Head of caudate nucleus (tissue), 42 donors: ENCODE results near the gene MICALL2.

Source experiments
- DNase-seq, 42 donors: peaks; one replicate each; pipeline versions ENCODE4 v3.0.0 to v3.0.0-alpha.2; 2020 to 2021; ENCODE audit warnings: mixed read lengths in 7 of 42
- intact Hi-C: fragments of 100-400 bp; cut with DNase I; formaldehyde crosslinking; loops from one replicate; pipeline ENCODE4 v1.15.0; 2022

Gene MICALL2

GRCh38 chr7:1408466-1408865 is 50.8 kb downstream of the MICALL2 start:
- intact Hi-C loops, result no loop called here
- no peak for DNase-seq

DNA sequence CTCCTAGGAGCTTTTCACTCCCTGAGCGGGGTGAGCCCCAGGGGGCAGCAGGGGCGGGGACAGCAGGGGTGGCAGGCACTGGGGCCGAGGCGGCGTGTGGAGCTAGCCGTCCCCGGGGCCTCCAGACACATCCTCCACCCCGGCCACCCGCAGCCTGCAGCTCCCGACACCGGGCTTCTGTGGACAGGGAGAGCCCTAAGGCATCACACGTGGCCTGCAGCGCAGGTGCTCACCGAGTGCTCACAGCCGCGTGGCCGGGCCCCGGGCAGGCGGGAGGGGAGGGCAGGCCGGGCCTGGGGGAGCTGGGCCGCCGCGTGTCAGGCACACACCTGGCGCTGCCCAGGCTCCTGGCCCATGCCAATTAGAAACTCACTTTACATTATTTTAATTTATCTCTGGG is 51.4 kb downstream of the MICALL2 start:
- no peak for DNase-seq

DNA sequence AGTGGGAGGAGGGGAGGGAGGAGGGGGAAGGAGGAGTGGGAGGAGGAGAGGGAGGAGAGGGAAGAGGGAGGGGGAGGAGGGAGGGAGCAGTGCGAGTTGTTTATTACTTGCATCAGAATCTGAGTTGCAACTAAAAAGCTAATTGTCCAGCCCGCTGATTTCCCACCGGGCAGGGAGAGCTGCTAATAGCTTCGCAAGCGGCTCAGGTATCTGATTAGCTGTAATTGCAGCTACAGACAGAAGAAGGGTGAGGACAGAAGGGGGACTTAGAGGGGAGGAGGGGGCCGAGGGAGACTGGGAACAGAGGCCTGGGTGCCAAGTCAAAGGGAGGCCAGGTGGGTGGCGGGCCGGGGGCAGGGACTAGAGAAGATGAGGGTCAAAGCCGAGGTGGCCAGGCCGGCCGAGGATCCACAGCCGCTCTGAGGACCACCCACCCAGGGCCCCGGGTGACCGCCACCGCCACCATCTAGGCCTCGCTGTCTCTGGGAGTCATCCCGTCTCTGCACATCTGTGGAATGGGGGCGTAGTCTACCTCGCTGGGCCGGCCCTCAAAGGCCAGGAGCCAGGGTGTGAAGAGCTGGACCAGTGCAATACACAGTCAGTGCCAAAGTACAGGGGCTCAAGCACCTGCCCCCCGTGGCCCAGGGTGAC is 54.2 kb downstream of the MICALL2 start:
- intact Hi-C loops, result no loop called here
- DNase-seq, result no peak

More for the DNA sequence above, 51.4 kb downstream of the MICALL2 start:
- intact Hi-C loops, result no loop called here

GRCh38 chr7:1404460-1404809 is 54.8 kb downstream of the MICALL2 start:
- intact Hi-C loops, result no loop called here
- no peak for DNase-seq

DNA sequence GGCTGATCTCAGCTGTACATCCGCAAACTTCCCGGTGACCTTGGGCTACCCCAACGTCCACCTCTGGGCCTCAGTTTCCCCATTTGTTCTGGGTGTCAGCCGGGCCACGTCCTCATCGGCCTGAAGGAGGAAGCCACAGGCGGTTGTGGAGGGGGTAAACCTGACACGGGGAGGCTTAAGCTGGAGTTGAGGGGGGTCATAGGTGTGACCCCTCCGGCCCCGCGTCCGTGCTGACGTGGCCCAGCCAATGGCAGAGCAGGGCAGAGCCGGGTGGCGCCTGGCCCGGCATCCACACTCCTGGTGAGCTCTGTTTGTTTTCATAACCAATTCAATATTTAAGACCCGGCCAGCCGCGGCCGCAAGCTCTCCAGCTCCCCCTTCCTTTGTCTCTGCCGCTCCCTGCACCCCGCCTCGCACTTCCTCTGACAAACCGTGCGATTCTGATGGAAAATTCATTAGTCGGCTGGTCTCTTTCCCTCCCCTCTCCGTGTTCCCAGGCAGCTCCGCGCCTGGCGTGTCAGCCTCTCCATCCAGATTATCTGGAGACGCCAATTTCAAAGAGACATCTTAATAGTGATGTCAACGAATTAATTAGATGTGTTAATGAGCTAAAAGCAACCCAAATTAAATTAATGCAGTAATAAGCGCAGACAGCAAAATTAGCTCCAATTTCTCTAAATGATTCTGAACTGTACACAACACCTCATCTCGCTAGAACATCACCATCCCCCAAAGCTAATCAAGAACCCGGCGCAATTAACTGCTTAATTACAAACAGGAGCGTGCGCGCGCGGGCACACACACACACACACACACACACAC is 55.4 kb downstream of the MICALL2 start:
- peak; percentile 21 to 84 (median 60) for DNase-seq
- intact Hi-C loops, result no loop called here

- DNase-seq, result no peak
- intact Hi-C loops, result no loop called here
Measured at GRCh38 chr7:1402791-1403637, 56.3 kb downstream of the MICALL2 start.

DNA sequence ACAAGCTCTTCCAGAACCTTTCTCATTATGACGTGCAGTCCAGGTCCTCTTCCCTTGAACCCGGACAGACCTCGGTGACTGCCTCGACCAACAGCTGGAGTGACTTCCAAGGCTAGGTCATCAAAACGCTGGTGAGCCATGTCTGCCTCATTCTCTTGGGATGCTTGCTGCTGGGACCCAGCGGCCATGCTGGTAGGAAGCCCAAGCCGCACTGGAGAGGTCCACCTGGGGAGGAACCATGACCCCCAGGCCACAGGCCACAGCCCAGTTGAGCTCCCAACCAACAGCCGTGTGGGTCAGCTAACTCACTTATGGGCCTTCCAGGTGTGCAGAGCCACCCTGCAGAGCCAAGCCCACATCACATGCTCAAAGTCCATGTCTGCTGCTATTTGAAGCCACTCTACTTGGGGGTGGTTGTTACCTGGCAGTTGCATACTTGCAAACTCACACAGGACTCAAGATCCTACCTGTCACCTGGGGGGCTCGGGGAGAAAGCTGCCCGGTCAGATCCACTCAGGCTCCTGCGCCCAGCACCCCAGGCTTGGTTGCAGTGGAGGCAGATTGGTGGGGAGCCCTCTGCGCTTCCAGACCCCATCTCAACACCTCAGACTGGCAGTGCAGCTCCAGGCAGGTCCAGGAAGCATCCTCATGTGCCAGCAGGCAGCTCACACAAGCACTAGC is 57.0 kb downstream of the MICALL2 start:
- no peak for DNase-seq
- intact Hi-C loops, result no loop called here

DNA sequence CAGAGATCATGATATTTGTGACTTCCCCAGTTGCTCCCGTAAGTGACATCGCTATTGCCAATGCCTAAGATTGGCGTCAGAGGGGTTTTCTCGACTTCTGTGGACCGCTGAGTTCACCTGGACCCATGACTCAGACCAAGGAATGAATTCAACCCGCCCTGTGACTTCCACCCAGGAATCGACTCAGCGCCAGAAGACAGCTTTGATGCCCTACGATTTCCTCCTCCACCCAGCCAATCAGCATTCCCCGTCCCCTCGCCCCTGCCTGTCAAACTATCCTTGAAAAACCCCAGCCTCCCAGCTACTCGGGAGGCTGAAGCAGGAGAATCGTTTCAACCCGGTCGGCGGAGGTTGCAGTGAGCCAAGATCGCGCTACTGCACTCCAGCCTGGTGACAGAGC is 58.3 kb downstream of the MICALL2 start:
- intact Hi-C loops, result no loop called here
- peak in 22 of 42 donors; percentile 13 to 66 (median 30) for DNase-seq

- intact Hi-C loops, result no loop called here
- peak in 39 of 42 donors; percentile 16 to 84 (median 58) for DNase-seq
Measured at GRCh38 chr7:1400371-1400770, 58.9 kb downstream of the MICALL2 start.

DNA sequence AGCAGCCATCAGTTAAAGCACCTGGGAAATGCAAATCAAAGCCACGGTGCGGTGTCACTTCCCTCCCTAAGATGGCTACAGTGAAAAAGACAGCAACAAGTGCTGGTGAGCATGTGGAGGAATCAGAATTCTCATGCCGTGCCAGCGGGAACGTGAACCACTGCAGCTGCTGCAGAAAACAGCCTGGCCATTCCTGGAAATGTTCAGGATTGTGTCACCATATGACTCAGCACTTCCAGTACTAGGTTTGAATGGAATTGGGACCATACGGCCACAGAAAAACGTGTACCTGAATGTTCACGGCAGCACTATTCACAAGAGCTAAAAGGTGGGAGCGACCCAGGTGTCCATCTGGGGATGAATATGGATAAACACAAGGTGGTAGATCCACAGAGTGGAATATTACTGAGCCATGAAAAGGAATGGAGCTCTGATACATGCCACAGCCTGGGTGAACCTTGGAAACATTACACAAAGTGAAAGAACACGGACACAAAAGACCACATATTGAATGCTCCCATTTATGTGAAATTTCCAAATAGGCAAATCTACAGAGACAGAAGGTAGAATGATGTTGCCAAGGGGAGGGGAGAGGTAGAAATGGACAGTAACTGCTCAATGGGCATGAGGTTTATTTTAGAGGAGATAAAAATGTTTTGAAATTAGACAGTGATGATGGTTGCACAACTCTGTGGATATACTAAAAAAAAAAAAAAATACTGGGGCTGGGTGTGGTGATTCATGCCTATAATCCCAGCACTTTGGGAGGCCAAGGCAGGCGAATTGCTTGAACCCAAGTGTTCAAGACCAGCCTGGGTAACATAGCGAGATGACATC is 61.6 kb downstream of the MICALL2 start:
- DNase-seq, result no peak
- intact Hi-C loops, result no loop called here

DNA sequence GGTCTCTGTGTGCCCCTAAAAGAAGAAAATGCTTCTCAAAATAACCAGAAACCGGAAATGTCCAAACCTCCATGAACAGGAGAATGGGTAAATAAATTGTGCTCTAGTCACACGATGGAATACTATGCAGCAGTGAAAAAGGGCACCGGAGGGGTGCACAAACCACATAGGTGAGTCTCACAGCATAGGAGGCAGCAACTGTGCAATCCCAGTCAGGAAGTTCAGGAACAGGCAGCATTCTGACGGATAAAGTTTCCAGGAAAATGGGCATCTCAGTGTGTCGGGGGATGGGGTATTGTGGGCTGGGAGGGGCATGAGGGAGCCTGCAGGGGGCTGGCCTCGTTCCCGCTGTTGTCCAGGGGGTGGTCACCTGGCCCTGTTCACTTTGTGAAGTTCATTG is 63.1 kb downstream of the MICALL2 start:
- intact Hi-C loops, result no loop called here
- DNase-seq, result no peak

GRCh38 chr7:1395211-1396070 is 63.8 kb downstream of the MICALL2 start:
- intact Hi-C loops, result no loop called here
- DNase-seq, result no peak

GRCh38 chr7:1394371-1394770 is 64.9 kb downstream of the MICALL2 start:
- intact Hi-C loops, result no loop called here
- DNase-seq, result no peak

GRCh38 chr7:1393421-1393820 is 65.8 kb downstream of the MICALL2 start:
- intact Hi-C loops, result no loop called here
- DNase-seq, result no peak

DNA sequence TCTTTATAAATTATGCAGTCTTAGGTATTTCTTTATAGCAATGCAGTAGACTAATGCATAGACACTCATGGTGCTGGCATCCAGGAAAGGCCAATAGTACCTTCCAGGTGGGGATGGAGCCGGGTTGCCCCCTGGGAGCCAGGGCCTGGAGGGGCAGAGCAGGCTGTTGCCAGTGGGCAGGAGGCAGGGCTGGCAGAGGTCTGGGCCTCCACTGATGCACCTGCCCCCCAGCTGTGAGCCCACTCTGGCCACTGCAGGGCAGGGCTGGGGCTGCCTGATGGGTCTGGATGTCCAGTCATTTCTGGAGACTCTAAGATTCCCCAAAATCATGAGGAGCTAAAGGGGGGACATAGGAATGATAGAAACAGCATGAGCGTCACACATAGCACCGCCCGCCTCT is 66.7 kb downstream of the MICALL2 start:
- intact Hi-C loops, result no loop called here

DNA sequence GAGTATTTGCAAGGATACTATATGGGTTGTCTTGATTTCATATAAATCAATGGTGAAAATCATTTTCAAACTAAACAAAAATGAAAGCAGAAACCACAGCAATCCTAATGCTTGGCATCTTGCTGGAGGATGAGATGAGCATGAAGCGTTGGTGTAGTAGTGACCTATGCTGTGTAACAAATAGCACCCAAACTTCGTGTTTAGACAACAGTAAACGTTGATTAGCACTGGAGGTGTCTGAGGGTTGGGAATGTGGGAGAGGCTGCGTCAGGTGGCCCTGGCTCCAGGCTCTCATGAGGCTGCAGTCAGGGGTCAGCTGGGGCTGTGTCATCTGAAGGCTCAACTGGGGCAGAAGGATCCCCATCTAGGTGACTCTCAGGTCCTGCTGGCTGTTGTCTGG is 67.8 kb downstream of the MICALL2 start:
- intact Hi-C loops, result no loop called here
- no peak for DNase-seq

More for the DNA sequence above, 66.7 kb downstream of the MICALL2 start:
- DNase-seq, result no peak

GRCh38 chr7:1388703-1389335 is 70.5 kb downstream of the MICALL2 start:
- intact Hi-C loops, result no loop called here

More at GRCh38 chr7:1388703-1389335, 70.5 kb downstream of the MICALL2 start:
- no peak for DNase-seq
